B cell (primary cell): ENCODE results near the gene STH.

Source experiments
- EZH2 ChIP-seq: IDR thresholded peaks from 2 replicates; pipeline ENCODE4 v1.6.1; 2012; ENCODE audit warnings: borderline replicate concordance, low read depth, mild to moderate bottlenecking, moderate library complexity, low read length; ENCODE audit not compliant: insufficient read depth, poor library complexity, severe bottlenecking
- TF ChIP-seq, protein P1 (sequence below): fragments of 200-600 bp; IDR thresholded peaks from one replicate; pipeline ENCODE4 v1.8.0; 2022; ENCODE audit warnings: antibody characterized with exemption, mild to moderate bottlenecking

GRCh38 chr17:45965812-45966211, 33.2 kb upstream of the STH start:
- TF ChIP-seq, protein P1, sequence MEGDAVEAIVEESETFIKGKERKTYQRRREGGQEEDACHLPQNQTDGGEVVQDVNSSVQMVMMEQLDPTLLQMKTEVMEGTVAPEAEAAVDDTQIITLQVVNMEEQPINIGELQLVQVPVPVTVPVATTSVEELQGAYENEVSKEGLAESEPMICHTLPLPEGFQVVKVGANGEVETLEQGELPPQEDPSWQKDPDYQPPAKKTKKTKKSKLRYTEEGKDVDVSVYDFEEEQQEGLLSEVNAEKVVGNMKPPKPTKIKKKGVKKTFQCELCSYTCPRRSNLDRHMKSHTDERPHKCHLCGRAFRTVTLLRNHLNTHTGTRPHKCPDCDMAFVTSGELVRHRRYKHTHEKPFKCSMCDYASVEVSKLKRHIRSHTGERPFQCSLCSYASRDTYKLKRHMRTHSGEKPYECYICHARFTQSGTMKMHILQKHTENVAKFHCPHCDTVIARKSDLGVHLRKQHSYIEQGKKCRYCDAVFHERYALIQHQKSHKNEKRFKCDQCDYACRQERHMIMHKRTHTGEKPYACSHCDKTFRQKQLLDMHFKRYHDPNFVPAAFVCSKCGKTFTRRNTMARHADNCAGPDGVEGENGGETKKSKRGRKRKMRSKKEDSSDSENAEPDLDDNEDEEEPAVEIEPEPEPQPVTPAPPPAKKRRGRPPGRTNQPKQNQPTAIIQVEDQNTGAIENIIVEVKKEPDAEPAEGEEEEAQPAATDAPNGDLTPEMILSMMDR = no peak
- TF ChIP-seq EZH2 = no peak
